GM18502 (cell line): ENCODE measurements around the gene KCNMB3.
"Not testable (repeated sequence)": the region's sequence is repeated elsewhere in the genome, so short reads cannot be mapped to it uniquely, and the experiment has no call there.

Source experiments
- ATAC-seq: cut with Tn5 transposase; IDR thresholded peaks from one replicate; pipeline ENCODE4 v1.9.1; 2021; ENCODE audit warnings: mild to moderate bottlenecking; ENCODE audit not compliant: unreplicated experiment, poor library complexity

Gene KCNMB3

GRCh38 chr3:179265875-179266274 lies 15.0 kb upstream of the KCNMB3 start:
- peak; percentile 52 for ATAC-seq

DNA sequence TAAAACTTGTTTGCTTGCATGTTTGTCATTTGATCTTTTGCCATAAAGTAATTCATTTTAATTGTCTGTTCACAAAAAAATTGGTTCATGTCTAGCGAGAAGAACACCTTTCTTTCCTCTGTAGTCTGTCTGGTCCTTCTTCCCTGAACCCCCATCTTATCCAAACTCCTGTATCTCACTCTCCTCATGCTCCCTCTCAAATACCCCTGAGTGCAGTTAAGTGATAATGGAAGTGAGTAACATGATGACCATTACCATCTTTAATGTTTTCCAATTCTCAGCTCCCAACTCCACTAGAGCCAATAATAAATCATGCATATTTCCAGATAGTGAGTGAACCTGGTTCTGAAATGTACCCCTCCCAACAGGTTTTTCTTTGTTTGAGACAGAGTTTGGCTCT lies 14.2 kb upstream of the KCNMB3 start:
- no peak for ATAC-seq

DNA sequence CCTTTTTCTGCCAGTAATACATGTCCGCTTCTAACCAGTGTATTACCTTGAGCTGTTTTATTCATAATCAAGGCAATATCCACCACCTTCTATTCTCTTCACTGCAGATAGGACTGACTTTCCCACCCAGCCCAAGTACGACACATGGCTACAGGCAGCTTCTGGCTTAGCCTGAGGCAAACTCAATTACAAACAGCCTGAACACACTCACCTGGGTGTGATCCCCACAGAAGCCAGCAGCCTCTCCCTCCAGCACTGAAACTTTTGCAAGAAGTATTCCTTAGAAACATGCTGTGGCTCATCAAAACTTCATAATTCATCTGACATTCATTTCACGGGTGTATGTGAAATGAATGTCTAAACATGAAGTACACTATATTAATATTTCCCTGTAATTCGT lies 13.5 kb upstream of the KCNMB3 start:
- no peak for ATAC-seq

GRCh38 chr3:179263134-179263533 lies 12.2 kb upstream of the KCNMB3 start:
- ATAC-seq = no peak

- ATAC-seq = peak; percentile 93
Measured at GRCh38 chr3:179260949-179261765, 10.2 kb upstream of the KCNMB3 start.

DNA sequence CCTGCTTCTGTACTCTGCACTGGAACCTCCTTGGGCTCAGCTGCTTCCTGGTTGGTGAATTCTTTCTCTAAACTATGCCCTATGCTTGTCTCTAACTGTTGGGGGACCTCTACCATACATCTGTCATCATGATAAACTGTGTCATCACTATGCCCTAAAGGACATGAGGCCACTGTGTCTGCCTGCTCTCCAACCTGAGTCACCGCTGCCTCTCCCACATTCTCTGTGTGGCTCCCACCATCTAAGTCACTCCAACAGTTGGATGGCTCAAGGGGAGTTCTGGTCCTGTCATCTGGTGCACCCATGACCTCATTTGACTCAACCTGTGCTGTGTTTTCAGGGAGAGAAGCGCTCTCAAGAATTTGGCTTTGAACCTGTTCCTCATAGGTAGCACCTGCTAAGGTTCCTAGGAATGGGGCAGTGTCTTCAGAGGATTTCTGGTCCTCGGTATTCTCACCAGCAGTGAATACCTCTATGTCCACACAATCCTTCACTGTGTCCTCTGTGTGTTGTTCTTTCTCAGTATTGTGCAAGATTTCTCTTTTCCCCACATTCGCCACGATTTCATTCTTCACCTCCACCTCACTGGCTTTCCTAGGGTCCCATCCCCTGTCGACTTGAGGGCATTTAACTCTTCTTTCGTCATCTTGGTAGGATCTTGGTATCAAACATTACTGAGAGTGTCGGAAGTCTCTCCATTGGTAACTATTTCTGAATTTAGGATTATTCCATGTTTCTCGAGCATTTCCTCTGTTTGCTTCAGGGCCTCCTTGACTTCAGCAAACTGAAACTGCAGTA lies 9.2 kb upstream of the KCNMB3 start:
- ATAC-seq = not testable (repeated sequence)

DNA sequence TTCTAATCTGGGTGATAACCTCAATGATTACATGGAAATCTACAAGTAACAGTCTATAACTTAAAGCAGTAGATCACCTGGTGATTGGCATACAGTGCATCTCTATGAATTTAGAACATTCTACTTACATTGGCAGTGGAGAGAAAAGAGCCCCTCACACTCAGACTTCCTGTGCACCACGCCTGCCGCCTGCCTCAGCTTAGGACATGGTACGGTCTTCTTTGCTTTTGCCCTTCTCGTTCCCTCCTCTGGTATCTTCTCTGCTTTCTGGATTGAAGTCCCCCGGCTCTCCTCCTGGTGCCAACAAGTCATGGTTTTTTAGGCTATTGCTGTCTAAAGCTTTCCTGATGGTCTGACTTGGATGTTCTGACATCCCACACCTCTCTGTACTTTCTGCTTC lies 7.9 kb upstream of the KCNMB3 start:
- no peak for ATAC-seq

GRCh38 chr3:179257742-179258141 lies 6.8 kb upstream of the KCNMB3 start:
- ATAC-seq = not testable (repeated sequence)

DNA sequence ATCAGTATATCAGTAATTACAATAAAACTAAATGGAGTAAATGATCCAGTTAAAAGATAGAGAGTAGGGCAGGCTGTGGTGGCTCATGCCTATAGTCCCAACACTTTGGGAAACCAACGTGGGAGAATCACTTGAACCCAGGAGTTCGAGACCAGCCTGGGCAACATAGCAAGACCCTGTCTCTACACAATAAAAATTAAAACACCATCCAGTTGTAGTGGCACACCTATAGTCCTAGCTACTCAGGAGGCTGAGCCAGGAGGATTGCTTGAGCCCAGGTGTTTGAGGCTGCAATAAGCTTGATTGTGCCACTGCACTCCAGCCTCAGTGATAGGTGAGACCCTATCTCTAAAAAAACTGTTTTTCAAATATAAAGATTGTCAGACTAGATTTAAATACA lies 5.9 kb upstream of the KCNMB3 start:
- no peak for ATAC-seq

GRCh38 chr3:179247289-179248015 lies 3.5 kb downstream of the KCNMB3 start:
- ATAC-seq = no peak

GRCh38 chr3:179244878-179245277 lies 6.0 kb downstream of the KCNMB3 start:
- no peak for ATAC-seq

DNA sequence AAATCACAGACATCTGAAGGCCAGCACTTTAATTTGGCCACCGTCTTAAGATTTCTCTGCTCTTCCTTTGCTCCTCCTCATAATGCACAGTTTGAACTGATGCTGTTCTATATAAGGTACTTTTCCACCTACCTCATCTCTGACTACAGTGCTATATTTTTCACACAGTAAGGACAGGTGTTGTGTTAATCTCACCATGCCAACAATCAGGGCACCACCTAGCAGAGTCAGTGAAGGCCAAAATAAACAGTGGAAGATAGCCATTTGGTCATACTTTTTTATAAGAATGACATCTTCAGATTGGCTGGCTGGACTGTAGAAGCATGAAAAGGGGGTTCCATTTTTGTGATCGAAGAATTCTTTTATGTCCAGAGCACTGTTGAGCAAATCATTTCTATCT lies 8.1 kb downstream of the KCNMB3 start:
- ATAC-seq = not testable (repeated sequence)

- not testable (repeated sequence) for ATAC-seq
Measured at GRCh38 chr3:179240299-179240698, 10.6 kb downstream of the KCNMB3 start.

DNA sequence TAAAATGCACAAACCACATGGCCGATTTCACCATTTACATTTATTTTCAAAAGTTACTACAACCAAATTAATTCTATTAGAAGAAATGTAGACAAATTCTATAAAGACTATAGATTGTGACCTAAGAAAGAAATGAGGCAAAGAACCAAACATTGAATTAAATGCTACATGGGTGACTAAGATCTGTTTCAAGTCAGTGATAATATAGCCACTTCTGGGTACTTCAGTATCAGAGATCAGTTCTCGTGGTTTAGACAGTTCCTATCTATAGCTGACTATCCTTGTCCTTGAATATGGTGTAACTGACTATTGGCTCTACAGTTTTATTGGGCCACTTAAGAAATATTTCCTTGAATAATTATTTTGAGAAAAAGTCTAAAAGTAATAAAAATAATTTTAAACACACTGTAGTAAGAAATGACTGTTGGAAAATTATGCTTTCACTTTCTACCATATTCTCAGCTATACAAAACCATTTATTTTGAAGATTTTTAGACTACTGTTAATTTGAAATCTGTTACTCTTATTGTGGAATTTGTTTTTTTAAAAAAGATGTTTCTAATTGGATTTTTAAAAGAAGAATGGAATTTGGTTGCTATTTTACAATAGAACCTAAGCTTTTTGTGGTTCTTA lies 14.1 kb downstream of the KCNMB3 start:
- ATAC-seq = peak; percentile 92

DNA sequence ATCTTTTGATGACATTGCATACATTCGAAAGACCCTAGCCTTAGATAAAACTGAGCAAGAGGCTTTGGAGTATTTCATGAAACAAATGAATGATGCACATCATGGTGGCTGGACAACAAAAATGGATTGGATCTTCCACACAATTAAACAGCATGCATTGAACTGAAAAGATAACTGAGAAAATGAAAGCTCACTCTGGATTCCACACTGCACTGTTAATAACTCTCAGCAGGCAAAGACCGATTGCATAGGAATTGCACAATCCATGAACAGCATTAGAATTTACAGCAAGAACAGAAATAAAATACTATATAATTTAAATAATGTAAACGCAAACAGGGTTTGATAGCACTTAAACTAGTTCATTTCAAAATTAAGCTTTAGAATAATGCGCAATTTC lies 16.7 kb downstream of the KCNMB3 start:
- no peak for ATAC-seq

- ATAC-seq = no peak
Measured at GRCh38 chr3:179233043-179233442, 17.9 kb downstream of the KCNMB3 start.

- no peak for ATAC-seq
Measured at GRCh38 chr3:179229177-179229576, 21.7 kb downstream of the KCNMB3 start.

GRCh38 chr3:179227349-179227748 lies 23.6 kb downstream of the KCNMB3 start:
- no peak for ATAC-seq

- ATAC-seq = no peak
Measured at GRCh38 chr3:179224584-179224983, 26.3 kb downstream of the KCNMB3 start.

DNA sequence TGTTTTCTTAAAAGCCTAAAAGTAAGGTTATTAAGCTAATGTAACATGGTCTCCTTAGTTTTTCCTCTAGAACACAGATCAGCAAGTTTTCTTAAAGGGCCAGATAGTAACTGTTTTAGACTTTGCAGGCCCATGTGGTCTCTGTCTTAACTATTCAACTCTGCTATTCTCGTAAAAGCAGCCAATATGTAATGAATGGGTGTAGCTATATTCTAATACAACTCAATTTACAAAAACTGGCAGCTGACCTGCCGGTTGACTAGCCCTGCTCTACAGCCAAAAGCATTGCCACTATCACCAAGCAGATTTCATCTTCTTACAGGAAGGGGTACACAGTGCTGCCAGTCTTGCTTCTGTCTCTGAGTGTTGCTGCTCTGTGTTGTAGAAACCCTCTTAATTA lies 27.4 kb downstream of the KCNMB3 start:
- no peak for ATAC-seq
